Neural progenitor cell (in vitro differentiated cells): Measurements from ENCODE around the gene TULP1. TPM values are rescaled to one million over a fixed set of nuclear protein-coding genes. Genes with fewer than 3 reads are reported as not detected.

Source experiments
- DNase-seq: peaks from one replicate; pipeline ENCODE4 v3.0.0-alpha.2; 2016; ENCODE audit warnings: low spot score
- H2AFZ ChIP-seq: fragments of 200-600 bp; sonication (generic); replicated peaks from 2 replicates; pipeline ENCODE4 v1.6.1; 2016; ENCODE audit warnings: antibody characterized with exemption
- H3F3A ChIP-seq: fragments of 200-600 bp; sonication (generic); 2 replicates; pipeline ENCODE4 v1.6.1; 2016; ENCODE audit warnings: antibody characterized with exemption, low read depth
- H3K27ac ChIP-seq: fragments of 200-600 bp; sonication (generic); 2 replicates; pipeline ENCODE4 v1.5.1; 2016; ENCODE audit warnings: mild to moderate bottlenecking
- H3K27me3 ChIP-seq: fragments of 200-600 bp; sonication (generic); 2 replicates; pipeline ENCODE4 v1.6.1; 2016; ENCODE audit warnings: mild to moderate bottlenecking, moderate library complexity
- H3K36me3 ChIP-seq: fragments of 200-600 bp; sonication (generic); 2 replicates; pipeline ENCODE4 v1.5.1; 2016
- H3K4me1 ChIP-seq: fragments of 200-600 bp; sonication (generic); 2 replicates; pipeline ENCODE4 v1.6.1; 2016; ENCODE audit warnings: mixed run types
- H3K4me2 ChIP-seq: fragments of 200-600 bp; sonication (generic); 2 replicates; pipeline ENCODE4 v1.6.1; 2016
- H3K4me3 ChIP-seq: fragments of 200-600 bp; sonication (generic); 2 replicates; pipeline ENCODE4 v1.5.1; 2016
- H3K79me2 ChIP-seq: fragments of 200-600 bp; sonication (generic); 2 replicates; pipeline ENCODE4 v1.6.1; 2016; ENCODE audit warnings: low read depth
- H3K9ac ChIP-seq: fragments of 200-600 bp; sonication (generic); 2 replicates; pipeline ENCODE4 v1.6.1; 2016
- H3K9me3 ChIP-seq: fragments of 200-600 bp; sonication (generic); 2 replicates; pipeline ENCODE4 v1.5.1; 2016; ENCODE audit warnings: low read depth
- H4K20me1 ChIP-seq: fragments of 200-600 bp; sonication (generic); 2 replicates; pipeline ENCODE4 v1.6.1; 2016; ENCODE audit warnings: low read depth
- H3K27ac Mint-ChIP-seq: 3 replicates; pipeline ENCODE4 v1.8.0; 2021; ENCODE audit warnings: mixed read lengths
- H3K27me3 Mint-ChIP-seq: 2 replicates; pipeline ENCODE4 v1.8.0; 2022; ENCODE audit warnings: low read depth, mild to moderate bottlenecking, inconsistent platforms, moderate library complexity, mixed read lengths; ENCODE audit not compliant: insufficient read depth
- H3K36me3 Mint-ChIP-seq: 3 replicates; pipeline ENCODE4 v1.8.0; 2021; ENCODE audit warnings: mixed read lengths
- H3K4me1 Mint-ChIP-seq: 3 replicates; pipeline ENCODE4 v1.8.0; 2021; ENCODE audit warnings: mixed read lengths
- H3K4me3 Mint-ChIP-seq: 3 replicates; pipeline ENCODE4 v1.8.0; 2021; ENCODE audit warnings: mild to moderate bottlenecking, moderate library complexity, mixed read lengths
- H3K9me3 Mint-ChIP-seq: 3 replicates; pipeline ENCODE4 v1.8.0; 2020; ENCODE audit warnings: mixed read lengths
- EZH2 ChIP-seq: fragments of 200-600 bp; sonication (generic); IDR thresholded peaks from 2 replicates; pipeline ENCODE4 v1.6.1; 2017; ENCODE audit warnings: antibody characterized with exemption, mild to moderate bottlenecking, moderate library complexity
- EZH2phosphoT487 ChIP-seq: fragments of 200-600 bp; sonication (generic); IDR thresholded peaks from 2 replicates; pipeline ENCODE4 v1.6.1; 2017; ENCODE audit warnings: antibody characterized with exemption
- total RNA-seq: library from RNA; depleted of rRNA; stranded (reverse); fragments of >200 nt; gene quantifications from 2 replicates; pipeline ENCODE4 v1.2.3, GENCODE V29; 2015; ENCODE audit warnings: low replicate concordance
- TF ChIP-seq, protein P1 (sequence below): fragments of 200-600 bp; sonication (generic); IDR thresholded peaks from 2 replicates; pipeline ENCODE4 v1.5.1; 2017; ENCODE audit warnings: antibody characterized with exemption, mild to moderate bottlenecking

Gene TULP1
- total RNA-seq, 1 donor from 2014 or later = not detected

DNA sequence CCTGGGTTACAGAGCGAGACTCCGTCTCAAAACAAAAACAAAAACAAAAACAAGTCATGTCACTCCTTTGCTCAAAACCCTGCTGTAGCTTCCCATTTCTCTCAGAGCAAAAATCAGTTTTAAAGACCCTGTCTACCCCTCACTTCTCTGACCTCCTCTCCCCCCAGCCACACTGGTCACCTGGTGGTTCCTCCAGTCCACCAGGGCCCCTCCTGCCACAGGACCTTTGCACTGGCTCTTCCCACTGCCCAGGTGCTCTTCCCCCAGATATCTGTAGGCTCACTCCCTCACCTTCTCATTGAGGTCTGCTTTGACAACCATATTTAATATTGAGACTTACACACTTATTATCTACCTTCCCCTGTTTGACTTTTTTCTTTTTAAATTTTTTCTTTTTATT, 10.9 kb downstream of the TULP1 start:
- Histone ChIP-seq H3F3A (peaks cover 7% of the 10 kb centered on the region), H3K79me2 (no peaks in the 10 kb centered on the region), H3K4me2 (no peak overlapping the region), H3K4me3 (no peak overlapping the region), H4K20me1 (no peaks in the 10 kb centered on the region), H3K4me1 (peaks cover 8% of the 10 kb centered on the region), H3K36me3 (no peaks in the 10 kb centered on the region), H3K27me3 (peaks cover 34% of the 10 kb centered on the region), H2AFZ (no peak overlapping the region), H3K9me3 (no peaks in the 10 kb centered on the region), H3K27ac (no peak overlapping the region), H3K9ac (no peak overlapping the region)
- H3K27ac Mint-ChIP-seq = peak overlapping the region; percentile 59
- no peaks in the 10 kb centered on the region for H3K9me3 Mint-ChIP-seq
- H3K4me3 Mint-ChIP-seq = no peak overlapping the region
- no peak for DNase-seq
- TF ChIP-seq EZH2 (no peak), EZH2phosphoT487 (no peak)
- TF ChIP-seq, protein P1, sequence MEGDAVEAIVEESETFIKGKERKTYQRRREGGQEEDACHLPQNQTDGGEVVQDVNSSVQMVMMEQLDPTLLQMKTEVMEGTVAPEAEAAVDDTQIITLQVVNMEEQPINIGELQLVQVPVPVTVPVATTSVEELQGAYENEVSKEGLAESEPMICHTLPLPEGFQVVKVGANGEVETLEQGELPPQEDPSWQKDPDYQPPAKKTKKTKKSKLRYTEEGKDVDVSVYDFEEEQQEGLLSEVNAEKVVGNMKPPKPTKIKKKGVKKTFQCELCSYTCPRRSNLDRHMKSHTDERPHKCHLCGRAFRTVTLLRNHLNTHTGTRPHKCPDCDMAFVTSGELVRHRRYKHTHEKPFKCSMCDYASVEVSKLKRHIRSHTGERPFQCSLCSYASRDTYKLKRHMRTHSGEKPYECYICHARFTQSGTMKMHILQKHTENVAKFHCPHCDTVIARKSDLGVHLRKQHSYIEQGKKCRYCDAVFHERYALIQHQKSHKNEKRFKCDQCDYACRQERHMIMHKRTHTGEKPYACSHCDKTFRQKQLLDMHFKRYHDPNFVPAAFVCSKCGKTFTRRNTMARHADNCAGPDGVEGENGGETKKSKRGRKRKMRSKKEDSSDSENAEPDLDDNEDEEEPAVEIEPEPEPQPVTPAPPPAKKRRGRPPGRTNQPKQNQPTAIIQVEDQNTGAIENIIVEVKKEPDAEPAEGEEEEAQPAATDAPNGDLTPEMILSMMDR = no peak
- peaks cover 31% of the 10 kb centered on the region for H3K4me1 Mint-ChIP-seq
- H3K36me3 Mint-ChIP-seq = peaks cover 4% of the 10 kb centered on the region
- H3K27me3 Mint-ChIP-seq = peaks cover 18% of the 10 kb centered on the region

GRCh38 chr6:35500782-35501181, 11.9 kb downstream of the TULP1 start:
- H3K27ac Mint-ChIP-seq = peak overlapping the region; percentile 61
- Histone ChIP-seq H3K4me3 (no peak overlapping the region), H3K4me2 (no peak overlapping the region), H3K9ac (no peak overlapping the region), H3K9me3 (no peaks in the 10 kb centered on the region), H3K79me2 (no peaks in the 10 kb centered on the region), H3K36me3 (no peaks in the 10 kb centered on the region), H2AFZ (no peak overlapping the region), H3F3A (peaks cover 16% of the 10 kb centered on the region), H3K4me1 (peaks cover 10% of the 10 kb centered on the region), H3K27ac (no peak overlapping the region), H4K20me1 (peaks cover 3% of the 10 kb centered on the region), H3K27me3 (peaks cover 28% of the 10 kb centered on the region)
- no peaks in the 10 kb centered on the region for H3K9me3 Mint-ChIP-seq
- peaks cover 4% of the 10 kb centered on the region for H3K36me3 Mint-ChIP-seq
- peaks cover 28% of the 10 kb centered on the region for H3K4me1 Mint-ChIP-seq
- DNase-seq = no peak
- TF ChIP-seq, protein P1 = no peak
- TF ChIP-seq EZH2 (no peak), EZH2phosphoT487 (no peak)
- no peak overlapping the region for H3K4me3 Mint-ChIP-seq
- H3K27me3 Mint-ChIP-seq = peaks cover 18% of the 10 kb centered on the region

DNA sequence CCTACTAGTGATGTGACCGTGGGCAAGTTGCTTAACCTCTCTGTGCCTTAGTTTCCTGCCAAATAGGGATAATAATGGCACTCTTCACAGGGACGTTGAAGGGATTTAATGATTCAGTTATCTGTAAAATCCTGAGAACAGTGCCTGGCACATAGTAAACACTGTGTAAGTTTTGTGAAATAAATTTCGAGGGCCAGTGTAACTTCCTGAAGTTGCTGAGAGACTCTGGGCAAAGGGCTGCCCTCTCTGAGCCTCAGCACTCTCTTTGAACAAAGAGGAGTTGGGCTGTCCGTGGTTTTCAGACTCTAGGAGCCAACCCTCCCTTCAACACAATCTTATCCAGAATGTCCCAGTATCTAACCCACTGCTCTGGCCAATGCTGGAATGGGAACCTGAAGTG, 13.3 kb downstream of the TULP1 start:
- DNase-seq = no peak
- H3K27me3 Mint-ChIP-seq = peaks cover 22% of the 10 kb centered on the region
- Histone ChIP-seq H3K27me3 (peaks cover 24% of the 10 kb centered on the region), H3K27ac (no peak overlapping the region), H3K79me2 (peaks cover 9% of the 10 kb centered on the region), H3K4me1 (peaks cover 23% of the 10 kb centered on the region), H3K4me2 (no peak overlapping the region), H2AFZ (no peak overlapping the region), H3K9me3 (no peaks in the 10 kb centered on the region), H4K20me1 (peaks cover 17% of the 10 kb centered on the region), H3K36me3 (no peaks in the 10 kb centered on the region), H3K4me3 (no peak overlapping the region), H3F3A (peaks cover 24% of the 10 kb centered on the region), H3K9ac (no peak overlapping the region)
- H3K36me3 Mint-ChIP-seq = peaks cover 4% of the 10 kb centered on the region
- TF ChIP-seq, protein P1 = no peak
- no peak for TF ChIP-seq EZH2phosphoT487
- no peak for TF ChIP-seq EZH2
- H3K27ac Mint-ChIP-seq = no peak overlapping the region
- H3K4me3 Mint-ChIP-seq = peak overlapping the region; percentile 89
- H3K9me3 Mint-ChIP-seq = no peaks in the 10 kb centered on the region
- peaks cover 34% of the 10 kb centered on the region for H3K4me1 Mint-ChIP-seq
